Measurements from ENCODE around the gene ABCF2. TPM values are rescaled to one million over a fixed set of nuclear protein-coding genes. Genes with fewer than 3 reads are reported as not detected.
A peak's percentile ranks its signal among the peaks of the same experiment; 100 is the strongest.

ABCF2 gene
- total RNA-seq, 1 donor from 2014 or later = 20.9 TPM

- Histone ChIP-seq H3K36me3 (ENCODE audit: control insufficient read depth in 3 of 3, insufficient read depth in 3 of 3, low read length in 3 of 3) (peaks cover 34 to 36% (median 36%) of the 10 kb centered on the region in 3 donors), H3K27me3 (ENCODE audit: control insufficient read depth in 3 of 3, insufficient read depth in 3 of 3, low read length in 3 of 3) (peaks cover 0 to 7% (median 0%) of the 10 kb centered on the region in 3 donors), H3K27ac (ENCODE audit: low read depth, low read length) (no peak overlapping the region), H3K9ac (ENCODE audit: low read depth in 1 of 3, low read length in 3 of 3) (peak overlapping the region in 1 of 3 donors; percentile 97), H3K4me3 (ENCODE audit: low read length in 3 of 3) (peak overlapping the region in 1 of 3 donors; percentile 22), H3K9me3 (ENCODE audit: control insufficient read depth in 3 of 3, low read length in 3 of 3) (no peaks in the 10 kb centered on the region), H3K4me1 (ENCODE audit: control insufficient read depth in 3 of 3, insufficient read depth in 3 of 3, low read length in 3 of 3) (peaks cover 44 to 51% (median 51%) of the 10 kb centered on the region in 3 donors)
Observed at GRCh38 chr7:151243408-151244195, 16.6 kb upstream of the ABCF2 start.

- H3K9me3 ChIP-seq (ENCODE audit: control insufficient read depth in 3 of 3, low read length in 3 of 3) = no peaks in the 10 kb centered on the region
- peaks cover 36 to 40% (median 36%) of the 10 kb centered on the region in 3 donors for H3K36me3 ChIP-seq (ENCODE audit: control insufficient read depth in 3 of 3, insufficient read depth in 3 of 3, low read length in 3 of 3)
- H3K27ac ChIP-seq (ENCODE audit: low read depth, low read length) = no peak overlapping the region
- H3K4me3 ChIP-seq (ENCODE audit: low read length in 3 of 3) = no peak overlapping the region
- H3K4me1 ChIP-seq (ENCODE audit: control insufficient read depth in 3 of 3, insufficient read depth in 3 of 3, low read length in 3 of 3) = peaks cover 45 to 56% (median 52%) of the 10 kb centered on the region in 3 donors
- H3K27me3 ChIP-seq (ENCODE audit: control insufficient read depth in 3 of 3, insufficient read depth in 3 of 3, low read length in 3 of 3) = peaks cover 0 to 7% (median 0%) of the 10 kb centered on the region in 3 donors
- H3K9ac ChIP-seq (ENCODE audit: low read depth in 1 of 3, low read length in 3 of 3) = peak overlapping the region in 1 of 3 donors; percentile 20
Observed at GRCh38 chr7:151243045-151243349, 16.0 kb upstream of the ABCF2 start.

- H3K4me3 ChIP-seq (ENCODE audit: low read length in 3 of 3) = no peak overlapping the region
- H3K36me3 ChIP-seq (ENCODE audit: control insufficient read depth in 3 of 3, insufficient read depth in 3 of 3, low read length in 3 of 3) = peaks cover 39 to 44% (median 40%) of the 10 kb centered on the region in 3 donors
- no peak overlapping the region for H3K27ac ChIP-seq (ENCODE audit: low read depth, low read length)
- no peaks in the 10 kb centered on the region for H3K9me3 ChIP-seq (ENCODE audit: control insufficient read depth in 3 of 3, low read length in 3 of 3)
- H3K4me1 ChIP-seq (ENCODE audit: control insufficient read depth in 3 of 3, insufficient read depth in 3 of 3, low read length in 3 of 3) = peaks cover 44 to 56% (median 53%) of the 10 kb centered on the region in 3 donors
- peaks cover 0 to 7% (median 0%) of the 10 kb centered on the region in 3 donors for H3K27me3 ChIP-seq (ENCODE audit: control insufficient read depth in 3 of 3, insufficient read depth in 3 of 3, low read length in 3 of 3)
- H3K9ac ChIP-seq (ENCODE audit: low read depth in 1 of 3, low read length in 3 of 3) = no peak overlapping the region
Observed at GRCh38 chr7:151242159-151243044, 15.4 kb upstream of the ABCF2 start.

- H3K9me3 ChIP-seq (ENCODE audit: control insufficient read depth in 3 of 3, low read length in 3 of 3) = no peaks in the 10 kb centered on the region
- no peak overlapping the region for H3K27ac ChIP-seq (ENCODE audit: low read depth, low read length)
- H3K4me1 ChIP-seq (ENCODE audit: control insufficient read depth in 3 of 3, insufficient read depth in 3 of 3, low read length in 3 of 3) = peaks cover 43 to 55% (median 53%) of the 10 kb centered on the region in 3 donors
- peaks cover 41 to 51% (median 44%) of the 10 kb centered on the region in 3 donors for H3K36me3 ChIP-seq (ENCODE audit: control insufficient read depth in 3 of 3, insufficient read depth in 3 of 3, low read length in 3 of 3)
- peak overlapping the region in 1 of 3 donors; percentile 21 for H3K9ac ChIP-seq (ENCODE audit: low read depth in 1 of 3, low read length in 3 of 3)
- peaks cover 0 to 7% (median 0%) of the 10 kb centered on the region in 3 donors for H3K27me3 ChIP-seq (ENCODE audit: control insufficient read depth in 3 of 3, insufficient read depth in 3 of 3, low read length in 3 of 3)
- no peak overlapping the region for H3K4me3 ChIP-seq (ENCODE audit: low read length in 3 of 3)
Observed at GRCh38 chr7:151241755-151242096, 14.7 kb upstream of the ABCF2 start.

GRCh38 chr7:151240942-151241754 is 14.1 kb upstream of the ABCF2 start:
- H3K27me3 ChIP-seq (ENCODE audit: control insufficient read depth in 3 of 3, insufficient read depth in 3 of 3, low read length in 3 of 3) = peaks cover 0 to 4% (median 0%) of the 10 kb centered on the region in 3 donors
- peaks cover 39 to 52% (median 51%) of the 10 kb centered on the region in 3 donors for H3K4me1 ChIP-seq (ENCODE audit: control insufficient read depth in 3 of 3, insufficient read depth in 3 of 3, low read length in 3 of 3)
- no peak overlapping the region for H3K27ac ChIP-seq (ENCODE audit: low read depth, low read length)

GRCh38 chr7:151240536-151240935 is 13.5 kb upstream of the ABCF2 start:
- Histone ChIP-seq H3K36me3 (ENCODE audit: control insufficient read depth in 3 of 3, insufficient read depth in 3 of 3, low read length in 3 of 3) (peaks cover 46 to 61% (median 56%) of the 10 kb centered on the region in 3 donors), H3K9me3 (ENCODE audit: control insufficient read depth in 3 of 3, low read length in 3 of 3) (no peaks in the 10 kb centered on the region), H3K27ac (ENCODE audit: low read depth, low read length) (peak overlapping the region; percentile 26), H3K9ac (ENCODE audit: low read depth in 1 of 3, low read length in 3 of 3) (peak overlapping the region in 1 of 3 donors; percentile 10), H3K4me3 (ENCODE audit: low read length in 3 of 3) (no peak overlapping the region), H3K27me3 (ENCODE audit: control insufficient read depth in 3 of 3, insufficient read depth in 3 of 3, low read length in 3 of 3) (peaks cover 0 to 3% (median 0%) of the 10 kb centered on the region in 3 donors), H3K4me1 (ENCODE audit: control insufficient read depth in 3 of 3, insufficient read depth in 3 of 3, low read length in 3 of 3) (peaks cover 33 to 46% (median 46%) of the 10 kb centered on the region in 3 donors)

More at GRCh38 chr7:151240942-151241754, 14.1 kb upstream of the ABCF2 start:
- no peak overlapping the region for H3K4me3 ChIP-seq (ENCODE audit: low read length in 3 of 3)
- H3K9ac ChIP-seq (ENCODE audit: low read depth in 1 of 3, low read length in 3 of 3) = peak overlapping the region in 2 of 3 donors; percentile 51 to 62
- peaks cover 46 to 57% (median 50%) of the 10 kb centered on the region in 3 donors for H3K36me3 ChIP-seq (ENCODE audit: control insufficient read depth in 3 of 3, insufficient read depth in 3 of 3, low read length in 3 of 3)
- H3K9me3 ChIP-seq (ENCODE audit: control insufficient read depth in 3 of 3, low read length in 3 of 3) = no peaks in the 10 kb centered on the region

GRCh38 chr7:151239837-151240459 is 12.9 kb upstream of the ABCF2 start:
- Histone ChIP-seq H3K4me1 (ENCODE audit: control insufficient read depth in 3 of 3, insufficient read depth in 3 of 3, low read length in 3 of 3) (peaks cover 29 to 47% (median 42%) of the 10 kb centered on the region in 3 donors), H3K27me3 (ENCODE audit: control insufficient read depth in 3 of 3, insufficient read depth in 3 of 3, low read length in 3 of 3) (peaks cover 0 to under 1% (median 0%) of the 10 kb centered on the region in 3 donors), H3K4me3 (ENCODE audit: low read length in 3 of 3) (no peak overlapping the region), H3K9ac (ENCODE audit: low read depth in 1 of 3, low read length in 3 of 3) (peak overlapping the region in 1 of 3 donors; percentile 10), H3K27ac (ENCODE audit: low read depth, low read length) (peak overlapping the region; percentile 26), H3K36me3 (ENCODE audit: control insufficient read depth in 3 of 3, insufficient read depth in 3 of 3, low read length in 3 of 3) (peaks cover 52 to 67% (median 61%) of the 10 kb centered on the region in 3 donors), H3K9me3 (ENCODE audit: control insufficient read depth in 3 of 3, low read length in 3 of 3) (no peaks in the 10 kb centered on the region)

GRCh38 chr7:151238924-151239836 is 12.2 kb upstream of the ABCF2 start:
- Histone ChIP-seq H3K9me3 (ENCODE audit: control insufficient read depth in 3 of 3, low read length in 3 of 3) (no peaks in the 10 kb centered on the region), H3K4me3 (ENCODE audit: low read length in 3 of 3) (no peak overlapping the region), H3K27me3 (ENCODE audit: control insufficient read depth in 3 of 3, insufficient read depth in 3 of 3, low read length in 3 of 3) (no peaks in the 10 kb centered on the region), H3K9ac (ENCODE audit: low read depth in 1 of 3, low read length in 3 of 3) (peak overlapping the region in 1 of 3 donors; percentile 33), H3K4me1 (ENCODE audit: control insufficient read depth in 3 of 3, insufficient read depth in 3 of 3, low read length in 3 of 3) (peaks cover 21 to 42% (median 37%) of the 10 kb centered on the region in 3 donors), H3K27ac (ENCODE audit: low read depth, low read length) (no peak overlapping the region), H3K36me3 (ENCODE audit: control insufficient read depth in 3 of 3, insufficient read depth in 3 of 3, low read length in 3 of 3) (peaks cover 55 to 70% (median 62%) of the 10 kb centered on the region in 3 donors)
